HUDEP-2 (cell line): ENCODE data around the gene WNT3A.

Source experiments
- DNase-seq, 76 experiments: peaks; one replicate each; lab custom pipeline; 2025; ENCODE audit not compliant: unreplicated experiment in 76 of 76; lab: John Stamatoyannopoulos, UW

Gene WNT3A

DNA sequence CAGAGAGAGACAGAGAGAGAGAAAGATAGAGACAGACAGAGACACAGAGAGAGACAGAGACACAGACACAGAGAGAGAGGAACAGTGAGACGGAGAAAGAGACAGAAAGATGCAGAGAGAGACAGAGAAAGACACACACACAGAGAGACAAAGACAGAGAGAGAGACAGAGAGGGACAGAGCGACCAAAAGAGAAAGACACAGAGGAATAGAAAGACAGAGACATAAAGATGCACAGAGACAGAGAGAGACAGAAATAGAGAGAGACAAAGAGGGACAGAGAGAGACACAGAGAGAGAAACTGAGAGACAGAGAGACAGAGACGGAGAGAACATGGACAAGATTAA is 16.5 kb downstream of the WNT3A start:
- no peak for DNase-seq

DNA sequence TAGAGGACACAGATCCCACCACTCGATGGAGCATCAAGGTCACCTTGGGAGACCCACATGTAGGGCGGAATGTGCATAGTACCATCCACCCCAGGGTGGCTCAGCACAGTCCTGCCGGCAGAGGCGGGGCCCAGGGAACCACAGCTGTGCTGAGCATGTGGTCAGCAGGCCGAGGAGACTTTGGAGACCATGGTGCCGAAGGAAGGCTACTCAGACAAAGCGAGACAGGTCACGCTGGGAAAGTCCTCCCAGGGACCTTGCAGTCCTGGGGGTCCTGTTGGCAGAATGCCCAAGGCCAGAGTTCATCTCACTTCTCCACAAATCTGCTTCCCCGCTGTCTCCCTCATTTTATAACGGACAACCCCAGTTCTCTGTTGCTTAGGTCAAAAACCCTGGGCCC is 22.5 kb downstream of the WNT3A start:
- DNase-seq, result no peak

DNA sequence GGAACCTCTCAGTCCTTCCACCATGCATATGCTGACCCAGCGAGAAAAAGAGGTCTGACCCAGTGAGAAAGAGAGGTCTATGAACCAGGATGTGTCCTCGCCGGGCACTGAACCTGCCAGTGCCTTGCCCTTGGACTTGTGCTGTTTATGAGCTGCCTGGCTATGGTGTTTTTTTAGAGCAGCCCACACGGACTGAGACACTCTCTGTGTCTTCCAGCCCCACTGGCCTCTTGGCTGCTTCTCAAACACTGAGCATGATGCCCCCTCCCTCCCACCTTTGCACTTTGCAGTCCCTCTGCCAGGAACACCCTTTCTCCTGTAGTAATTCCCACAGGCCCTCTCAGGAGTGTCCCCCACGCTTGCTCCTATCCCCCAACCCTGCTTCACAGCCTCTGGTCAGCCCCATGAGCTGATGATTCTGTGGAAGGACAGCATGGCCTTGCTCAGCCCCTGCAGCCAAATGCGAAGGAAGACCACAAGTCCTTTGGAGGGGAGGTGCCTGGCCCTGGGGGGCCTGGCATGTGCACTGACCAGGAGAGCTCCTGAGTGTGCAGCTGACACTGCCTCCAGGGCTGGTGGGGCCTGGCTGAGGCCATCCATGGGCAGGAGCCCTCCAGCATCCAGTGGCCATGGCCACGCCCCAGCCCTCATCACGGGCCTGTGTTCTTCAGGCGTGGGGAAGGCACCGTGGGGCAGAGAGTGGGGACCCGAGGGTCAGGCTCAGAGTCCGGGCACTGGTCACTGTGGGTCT is 23.8 kb downstream of the WNT3A start:
- DNase-seq, result no peak

DNA sequence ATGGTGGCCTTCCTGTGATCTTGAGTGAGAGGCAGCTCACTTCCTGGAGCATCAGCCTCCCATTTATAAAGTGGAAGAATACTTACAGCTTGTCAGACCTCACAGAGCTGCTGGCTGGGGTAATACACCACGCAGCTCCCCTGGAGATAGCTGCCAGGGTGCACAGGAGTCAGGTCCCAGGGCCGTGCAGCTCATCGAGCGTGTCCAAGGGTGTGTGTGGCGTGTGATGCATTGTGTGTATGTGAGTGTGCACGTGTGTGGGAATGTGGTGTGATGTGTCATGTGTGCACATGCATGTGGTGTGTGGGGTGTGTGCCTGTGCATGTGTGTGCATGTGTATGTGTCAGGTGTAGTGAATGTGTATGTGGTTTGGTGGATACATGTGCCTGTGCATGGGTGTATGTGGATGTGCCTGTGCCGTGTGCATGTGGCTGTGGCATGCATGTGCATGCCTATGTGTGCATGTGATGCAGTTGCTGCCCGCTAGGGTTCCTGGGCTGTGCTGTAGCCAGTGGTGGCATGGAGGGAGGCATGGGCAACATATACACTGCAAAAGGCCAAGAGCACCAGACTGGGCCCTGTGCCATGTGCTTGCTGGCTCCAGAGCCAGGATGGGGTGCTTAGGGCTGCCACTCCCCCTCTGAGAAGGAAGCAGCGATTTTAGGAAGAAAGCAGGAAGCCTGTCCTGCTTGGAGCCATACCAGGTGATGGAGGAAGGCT is 24.6 kb downstream of the WNT3A start:
- no peak for DNase-seq

DNA sequence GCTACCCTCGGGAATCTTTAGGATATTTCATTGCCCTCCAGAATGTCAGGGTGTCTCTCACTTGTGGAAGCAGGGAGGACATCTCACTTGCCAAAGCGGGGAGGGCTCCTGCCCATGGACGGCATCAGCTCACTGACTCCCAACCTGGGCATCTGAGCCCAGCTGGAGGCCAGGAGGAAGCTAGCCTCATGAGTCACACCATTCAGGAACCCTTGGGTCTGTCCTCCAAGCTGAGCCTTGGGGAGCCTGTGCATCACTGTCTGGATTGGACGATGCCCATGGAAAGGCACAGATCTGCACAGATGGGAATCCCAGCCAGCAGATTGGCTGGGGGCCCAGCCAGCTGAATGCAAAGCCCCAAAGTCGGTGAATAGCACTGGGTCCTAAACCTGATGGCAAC is 25.2 kb downstream of the WNT3A start:
- no peak for DNase-seq

DNA sequence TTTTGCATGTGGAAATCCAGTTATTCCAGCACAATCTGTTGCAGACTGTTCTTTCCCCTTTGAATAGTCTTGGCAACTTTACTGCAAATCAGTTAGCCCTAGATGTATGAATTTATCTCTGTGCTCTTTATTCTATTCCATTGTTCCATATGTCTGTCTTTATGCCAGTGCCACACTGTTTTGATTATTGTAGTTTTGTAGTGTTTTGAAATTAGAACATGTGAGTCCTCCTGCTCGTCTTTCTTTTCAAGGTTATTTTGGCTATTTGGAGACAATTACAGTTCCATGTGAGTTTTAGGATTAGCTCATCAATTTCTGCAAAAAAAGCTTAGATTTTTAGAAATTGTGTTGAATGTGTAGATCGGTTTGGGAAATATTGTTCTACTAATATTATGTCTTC is 26.6 kb downstream of the WNT3A start:
- no peak for DNase-seq

DNA sequence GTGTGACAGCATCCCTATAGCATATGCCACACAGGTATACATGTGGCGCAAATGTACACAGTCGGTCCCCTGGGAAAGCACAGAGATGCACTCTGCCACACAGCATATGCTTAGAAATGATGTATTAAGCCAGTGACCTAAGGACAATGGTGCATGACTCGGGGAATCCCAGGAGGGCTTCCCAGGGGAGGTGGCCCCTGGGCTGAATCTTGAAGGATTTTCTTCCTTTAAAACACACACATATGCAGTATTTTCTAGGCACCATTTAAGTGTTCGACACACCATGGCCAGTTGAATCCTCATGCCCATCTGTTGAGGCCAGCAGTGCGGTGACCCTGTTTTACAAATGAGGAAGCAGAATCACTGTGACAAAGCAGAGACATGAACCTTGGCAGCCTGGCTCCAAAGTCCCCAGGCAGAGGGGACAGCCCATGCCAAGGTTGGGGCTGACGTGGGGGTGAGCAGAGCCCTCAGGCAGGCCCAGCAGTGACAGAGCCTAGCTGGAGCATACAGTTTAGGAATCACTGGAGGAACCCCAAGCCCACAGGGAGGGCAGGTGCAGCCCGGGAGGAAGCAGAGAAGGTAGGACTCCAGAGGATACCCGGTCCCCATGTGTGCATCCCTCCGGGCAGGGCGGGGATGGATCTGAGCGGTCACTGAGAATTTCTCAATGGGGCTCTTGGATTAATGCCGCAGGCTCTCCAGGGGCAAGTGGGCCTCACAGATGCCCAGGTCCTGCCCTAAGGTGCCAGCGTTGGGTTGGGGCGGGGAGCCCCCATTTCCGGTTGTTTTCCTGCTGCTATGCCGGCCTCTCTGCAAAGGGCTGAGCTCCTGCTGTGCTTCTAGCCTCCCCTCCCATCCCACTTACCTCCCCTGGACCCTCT is 28.4 kb downstream of the WNT3A start:
- DNase-seq, result no peak

DNA sequence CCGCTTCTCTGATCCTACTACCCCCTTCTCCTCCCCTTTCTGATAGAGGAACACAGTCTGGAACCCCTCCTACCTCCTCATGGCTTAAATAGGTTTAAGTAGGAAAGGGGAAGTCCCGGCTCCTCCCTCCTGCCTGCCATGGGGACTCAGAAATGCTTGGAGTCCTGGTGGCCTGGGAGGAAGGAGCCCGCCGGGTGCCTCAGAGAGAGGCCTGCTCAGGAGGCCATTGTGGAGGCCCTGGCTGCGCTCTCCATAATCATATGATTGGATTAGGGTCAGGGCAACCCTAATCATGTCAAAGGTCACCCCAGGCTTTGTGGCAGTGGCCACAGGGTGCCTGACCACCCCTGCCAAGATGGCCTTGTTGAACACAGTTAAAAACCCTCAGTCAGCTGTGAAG is 29.0 kb downstream of the WNT3A start:
- DNase-seq, result no peak

DNA sequence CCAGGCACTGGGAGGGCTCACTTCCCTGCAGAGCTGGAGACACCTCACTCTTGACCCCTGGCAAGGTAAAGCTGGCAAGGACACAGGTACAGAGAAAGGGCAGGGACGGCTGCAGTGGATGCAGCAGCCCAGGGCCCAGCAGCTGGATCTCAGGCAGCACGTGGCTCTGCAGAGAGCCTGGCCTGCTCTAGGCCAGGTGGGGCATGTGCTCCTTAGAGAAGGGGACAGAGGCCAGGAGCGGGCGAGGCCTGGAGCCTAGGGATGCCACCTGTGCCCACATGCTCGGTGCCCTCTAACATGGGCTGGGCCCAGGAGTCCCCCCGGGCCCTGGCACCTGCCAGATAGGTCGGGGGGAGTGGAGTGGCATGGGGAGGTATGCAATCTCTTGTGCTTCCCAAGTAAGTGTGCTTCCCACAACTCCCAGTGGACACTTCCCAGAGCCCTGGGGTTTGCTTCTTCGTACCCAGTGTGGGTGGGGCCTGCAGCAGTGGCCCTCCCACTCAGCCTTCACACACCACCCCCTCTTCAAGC is 30.0 kb downstream of the WNT3A start:
- DNase-seq, result no peak

DNA sequence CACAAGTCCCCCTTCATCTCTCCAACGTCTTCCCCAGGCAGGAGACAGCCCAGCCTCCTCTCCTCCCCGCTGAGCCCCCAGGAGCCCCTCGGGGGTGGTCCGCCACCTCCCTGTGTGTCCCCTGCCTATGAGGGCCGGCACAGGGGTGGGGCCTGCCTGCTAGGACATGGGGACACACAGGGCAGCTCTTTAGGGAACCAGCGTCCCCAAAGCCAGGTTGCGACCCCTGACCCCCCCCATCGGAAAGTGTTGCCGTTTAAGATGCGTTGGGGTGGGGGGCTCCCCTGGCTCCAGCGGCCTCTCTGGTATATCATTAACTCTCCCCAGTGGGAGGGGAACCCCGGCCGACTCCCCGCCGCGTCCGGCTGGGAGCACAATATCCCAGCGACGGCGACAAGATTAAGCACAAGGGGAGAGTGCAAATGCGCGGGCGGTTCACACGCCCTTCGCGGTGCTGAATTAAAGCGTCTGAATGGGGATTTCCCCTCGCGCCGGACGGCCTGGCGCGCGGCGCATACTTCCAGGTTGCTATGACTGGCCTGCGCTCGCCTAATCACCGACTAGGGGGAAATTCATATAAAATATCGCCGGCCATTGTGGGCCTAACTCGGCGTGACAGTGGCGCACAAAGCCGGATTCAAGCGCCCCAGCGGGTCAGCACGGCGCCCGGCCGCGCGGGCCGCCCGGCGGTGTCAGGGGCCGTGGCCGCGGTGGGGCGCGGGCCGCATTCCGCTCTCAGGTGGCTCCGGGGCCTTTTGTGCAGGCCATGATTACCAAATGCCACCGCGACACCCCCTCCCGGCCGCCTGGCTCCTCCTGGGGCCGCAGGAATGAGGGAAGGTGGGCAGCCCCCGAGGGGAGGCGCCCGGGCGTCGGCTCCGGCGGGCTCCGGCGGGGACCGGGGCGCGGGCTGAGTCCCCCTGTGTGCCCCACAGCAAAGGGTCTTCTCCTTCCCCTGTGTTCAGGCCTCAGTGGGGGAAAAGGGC is 30.9 kb downstream of the WNT3A start:
- no peak for DNase-seq

DNA sequence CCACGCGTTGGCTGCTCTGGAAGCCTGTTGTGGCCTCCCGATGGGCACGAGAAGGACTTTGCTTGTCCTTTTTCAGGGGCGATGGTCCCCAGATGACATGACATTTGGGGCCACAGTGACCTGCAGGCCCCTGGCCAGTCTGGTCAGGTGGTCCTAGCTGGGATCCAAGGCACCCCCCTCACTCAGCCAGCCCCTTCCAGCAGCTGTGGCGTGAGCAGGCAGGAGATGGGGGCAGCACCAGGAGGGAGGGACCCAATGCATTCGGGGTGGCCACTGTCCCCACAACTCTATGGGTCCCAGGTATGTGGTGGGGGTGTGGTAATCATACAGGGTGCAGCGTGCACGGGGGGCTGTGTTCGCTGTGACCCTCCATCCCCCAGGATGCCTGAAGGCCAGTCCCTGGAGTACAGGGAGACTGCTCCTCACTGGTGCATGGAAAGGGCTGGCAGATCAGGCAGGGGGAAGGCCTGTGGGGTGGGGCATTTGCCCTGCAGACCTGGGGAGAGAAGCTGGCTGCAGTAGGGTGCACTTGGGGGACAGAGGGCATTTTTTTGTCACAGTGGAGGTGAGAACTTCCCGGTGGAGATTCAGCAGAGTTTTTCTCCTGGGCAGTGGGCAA is 31.7 kb downstream of the WNT3A start:
- no peak for DNase-seq

DNA sequence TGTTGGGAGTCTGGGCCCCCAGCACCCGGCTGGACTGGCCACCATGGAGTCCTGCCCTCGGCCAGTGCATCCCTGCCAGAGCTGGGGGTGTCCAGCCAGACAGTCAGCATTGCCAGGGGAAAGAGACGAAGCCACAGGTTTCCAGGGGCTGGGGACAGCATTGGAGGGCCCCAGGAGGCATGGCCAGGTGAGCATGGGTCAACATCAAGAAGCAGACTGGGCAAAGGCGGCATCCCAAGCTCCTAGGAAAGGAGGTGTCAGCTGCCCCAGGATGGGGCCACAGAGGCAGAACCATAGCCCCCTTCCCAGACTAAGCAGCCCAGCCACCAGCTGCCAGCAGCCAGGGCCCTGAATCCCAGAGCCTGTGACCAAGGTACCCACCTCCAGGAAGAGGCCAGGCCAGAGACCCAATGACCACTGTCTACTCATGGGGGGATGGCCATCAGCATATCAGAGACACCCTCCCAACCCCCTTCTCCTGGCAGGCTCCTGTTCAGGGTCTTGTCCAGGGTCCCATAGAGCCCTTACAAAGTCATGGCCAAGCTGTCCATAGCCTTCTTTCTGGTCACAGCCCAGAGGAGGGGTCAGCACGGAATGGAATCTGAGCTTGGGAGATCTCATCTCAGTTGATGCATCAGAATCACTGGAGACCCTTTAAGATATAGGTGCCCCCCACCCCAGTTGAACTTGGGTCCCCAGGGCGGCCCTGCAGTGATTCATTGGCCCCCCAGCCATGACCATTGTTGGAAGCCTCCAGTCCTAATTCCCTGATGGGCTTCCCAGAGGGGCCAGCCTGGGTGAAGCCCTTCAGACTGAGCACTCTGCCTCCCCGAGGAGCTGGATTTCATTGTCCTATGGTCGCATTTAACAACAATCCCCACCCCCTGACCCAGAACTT is 32.5 kb downstream of the WNT3A start:
- no peak for DNase-seq

DNA sequence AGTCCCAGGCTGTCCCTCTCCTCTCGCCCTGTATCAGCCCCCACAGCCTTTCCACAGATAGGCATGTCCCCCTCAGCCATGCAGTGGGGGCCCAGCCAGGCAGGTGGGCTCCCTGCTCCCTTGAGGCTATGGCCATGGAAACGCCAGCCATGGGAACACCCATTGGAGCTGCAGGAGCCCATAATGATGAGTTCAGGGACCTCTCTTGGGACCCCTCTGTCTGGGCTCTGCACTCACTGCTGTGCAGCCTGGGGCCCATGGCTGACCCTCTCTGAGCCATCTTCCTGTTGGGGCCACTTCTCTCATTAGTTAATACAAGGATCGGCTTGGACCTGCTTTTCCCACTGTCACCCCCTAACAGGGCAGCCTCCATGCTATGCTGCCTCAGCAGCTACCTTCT is 33.2 kb downstream of the WNT3A start:
- no peak for DNase-seq

DNA sequence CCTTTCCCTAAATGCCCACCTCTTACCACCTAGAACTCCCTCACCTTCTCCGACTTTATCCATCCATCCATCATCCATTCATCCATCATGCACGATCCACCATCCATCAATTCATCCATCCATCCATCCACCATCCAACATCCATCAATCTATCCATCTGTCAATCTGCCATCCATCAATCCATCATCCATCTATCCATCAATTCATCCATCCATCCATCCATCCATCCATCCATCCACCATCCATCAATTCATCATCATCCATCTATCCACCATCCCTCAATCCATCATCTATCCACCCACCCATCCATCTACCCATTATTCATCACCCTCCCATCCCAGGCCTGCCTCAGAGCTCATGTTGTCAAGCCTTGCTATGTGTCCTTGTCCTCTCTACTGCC is 34.5 kb downstream of the WNT3A start:
- DNase-seq, result no peak

DNA sequence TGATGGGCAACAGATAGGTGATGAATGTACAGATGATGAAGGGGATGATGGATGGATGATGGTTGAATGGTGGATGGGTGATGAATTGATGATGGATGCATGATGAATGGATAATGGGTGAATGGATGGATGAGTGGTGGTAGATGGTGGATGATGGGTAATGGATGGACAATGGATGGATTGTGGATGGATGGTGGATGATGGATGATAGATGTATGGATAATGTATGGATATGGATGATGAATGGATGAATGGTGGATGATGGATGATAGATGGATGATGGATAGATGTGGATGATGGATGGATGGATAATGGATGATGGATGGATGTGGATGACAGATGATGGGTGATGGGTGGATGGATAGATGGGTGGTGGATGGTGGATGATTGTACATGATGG is 35.7 kb downstream of the WNT3A start:
- DNase-seq, result no peak

DNA sequence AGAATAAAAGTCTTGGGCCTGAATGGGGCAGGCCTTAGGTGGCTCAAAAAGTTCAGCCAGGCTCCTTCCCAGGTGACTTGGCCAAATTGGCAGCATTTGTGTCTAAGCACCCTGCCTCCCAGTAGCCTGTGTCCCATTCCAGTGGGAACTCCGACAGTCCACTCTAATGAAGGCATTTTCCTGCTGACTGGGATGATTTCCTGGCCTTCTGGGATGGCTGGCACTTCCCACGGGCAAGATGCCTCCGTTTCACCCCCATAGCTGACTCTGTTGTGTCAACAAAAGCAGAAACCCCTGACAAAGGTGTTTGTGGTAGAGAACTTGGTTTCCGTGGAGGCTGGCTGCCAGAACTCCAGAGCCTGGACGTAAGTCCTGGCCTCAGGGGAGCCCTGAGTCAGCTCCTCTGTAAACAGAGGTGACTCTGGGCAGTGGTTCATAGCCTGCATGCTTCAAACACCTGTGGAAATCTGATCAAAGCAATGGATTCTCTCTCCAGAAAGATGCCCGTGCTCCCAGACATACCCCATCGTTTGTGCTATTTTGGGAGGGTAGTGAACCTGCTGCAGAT is 36.6 kb downstream of the WNT3A start:
- no peak for DNase-seq

DNA sequence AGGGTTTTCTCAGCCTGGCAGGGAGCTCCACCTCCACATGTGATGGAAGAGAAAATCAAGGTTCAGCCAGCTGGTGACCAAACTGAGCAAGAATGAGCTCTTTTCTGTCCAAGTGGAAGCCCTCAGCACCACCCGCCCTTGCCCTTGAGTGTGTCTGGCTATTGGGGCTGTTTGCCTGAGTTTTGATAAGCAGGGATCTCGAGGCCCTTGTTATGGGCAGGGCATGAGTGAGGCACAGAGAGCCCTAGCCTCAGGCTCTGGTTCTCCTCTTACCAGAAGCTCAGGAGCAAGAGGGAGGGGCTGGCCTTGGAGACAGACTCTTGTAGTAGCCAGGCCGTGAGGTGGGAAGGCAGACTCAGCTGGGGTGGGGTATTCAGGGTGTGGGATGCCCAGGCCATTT is 38.2 kb downstream of the WNT3A start:
- DNase-seq, result no peak

DNA sequence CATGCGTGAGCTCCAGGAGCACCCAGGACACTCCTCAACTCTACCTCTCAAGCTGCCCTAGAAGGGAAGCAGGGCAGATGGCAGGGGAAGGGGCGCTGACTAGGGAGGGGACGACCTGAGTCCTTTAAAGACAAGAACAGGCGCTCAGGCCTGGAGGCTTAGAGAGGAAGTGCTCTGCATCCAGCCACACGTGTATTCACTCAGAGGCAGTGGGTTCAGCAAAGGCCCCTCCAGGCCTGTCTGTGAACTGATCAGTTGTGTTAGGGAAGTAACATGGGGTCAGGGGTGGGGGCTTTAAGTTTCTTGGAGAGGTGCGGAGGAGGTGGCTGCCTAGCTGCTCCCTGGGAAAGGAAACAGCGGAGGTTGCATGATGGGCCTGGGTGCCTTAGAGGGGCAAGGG is 38.6 kb downstream of the WNT3A start:
- no peak for DNase-seq
